Fibroblast of villous mesenchyme (primary cell): ENCODE measurements around the gene MSRB1. TPM values are rescaled to one million over a fixed set of nuclear protein-coding genes. Genes with fewer than 3 reads are reported as not detected.

Source experiments
- DNase-seq: peaks from one replicate; pipeline ENCODE4 v3.0.0-alpha.2; 2010; ENCODE audit warnings: low read depth
- H3K4me3 ChIP-seq: 2 replicates; pipeline ENCODE4 v1.5.1; 2011; ENCODE audit warnings: low read depth, mild to moderate bottlenecking, low read length
- total RNA-seq: library from RNA; depleted of rRNA; stranded (reverse); fragments of >200 nt; gene quantifications from 2 replicates; pipeline ENCODE4 v1.2.3, GENCODE V29; 2012
- TF ChIP-seq, protein P1 (sequence below): IDR thresholded peaks from 2 replicates; pipeline ENCODE4 v1.5.1; 2012; ENCODE audit warnings: low read depth, mild to moderate bottlenecking, low read length; ENCODE audit not compliant: insufficient read depth

The MSRB1 gene
- total RNA-seq, 1 donor, result 14.2 TPM

DNA sequence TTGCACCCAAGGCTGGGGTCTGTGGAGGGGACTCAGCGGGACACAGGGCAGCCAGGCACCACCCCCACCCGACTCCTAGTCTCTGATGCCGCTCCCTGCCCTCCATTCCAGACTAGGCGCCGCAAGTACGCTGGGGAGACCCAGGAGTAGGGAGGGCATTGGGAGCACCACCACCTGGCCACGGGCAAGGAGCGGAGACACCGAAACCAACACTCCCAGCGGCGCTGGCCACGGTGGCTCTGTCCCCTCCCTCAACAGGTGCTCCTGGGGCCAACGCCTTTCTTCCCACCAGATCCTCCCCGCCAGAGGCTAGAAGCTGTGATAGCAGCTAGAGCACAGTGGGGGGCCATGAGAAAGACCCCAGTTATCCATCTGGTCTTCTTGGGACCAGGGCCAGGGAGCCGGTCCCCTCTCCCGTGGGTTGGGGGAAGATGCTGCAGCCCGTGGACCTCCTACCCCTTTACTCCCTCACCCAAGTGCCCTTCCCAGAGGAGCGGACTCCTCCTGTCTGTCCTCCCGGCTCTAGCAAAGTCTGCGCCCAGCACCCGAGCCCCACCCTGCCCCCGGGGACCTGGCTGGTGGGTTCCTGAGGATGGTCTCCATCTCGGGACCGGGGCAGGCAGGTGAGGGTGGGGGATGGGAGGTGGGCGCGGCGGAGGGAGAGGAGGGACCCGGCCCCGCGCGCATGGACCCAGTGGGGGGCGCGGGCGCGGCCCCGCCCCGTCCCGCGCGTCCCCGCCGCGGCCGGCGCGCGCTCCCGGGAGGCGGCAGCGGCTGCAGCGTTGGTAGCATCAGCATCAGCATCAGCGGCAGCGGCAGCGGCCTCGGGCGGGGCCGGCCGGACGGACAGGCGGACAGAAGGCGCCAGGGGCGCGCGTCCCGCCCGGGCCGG is 46.5 kb upstream of the MSRB1 start, which contains the start of gene SYNGR3:
Gene SYNGR3, plus strand, starts transcription at position 762 of the 892 bp plus-strand sequence. CDS start 133 bp downstream, outside the sequence.
- TF ChIP-seq, protein P1, sequence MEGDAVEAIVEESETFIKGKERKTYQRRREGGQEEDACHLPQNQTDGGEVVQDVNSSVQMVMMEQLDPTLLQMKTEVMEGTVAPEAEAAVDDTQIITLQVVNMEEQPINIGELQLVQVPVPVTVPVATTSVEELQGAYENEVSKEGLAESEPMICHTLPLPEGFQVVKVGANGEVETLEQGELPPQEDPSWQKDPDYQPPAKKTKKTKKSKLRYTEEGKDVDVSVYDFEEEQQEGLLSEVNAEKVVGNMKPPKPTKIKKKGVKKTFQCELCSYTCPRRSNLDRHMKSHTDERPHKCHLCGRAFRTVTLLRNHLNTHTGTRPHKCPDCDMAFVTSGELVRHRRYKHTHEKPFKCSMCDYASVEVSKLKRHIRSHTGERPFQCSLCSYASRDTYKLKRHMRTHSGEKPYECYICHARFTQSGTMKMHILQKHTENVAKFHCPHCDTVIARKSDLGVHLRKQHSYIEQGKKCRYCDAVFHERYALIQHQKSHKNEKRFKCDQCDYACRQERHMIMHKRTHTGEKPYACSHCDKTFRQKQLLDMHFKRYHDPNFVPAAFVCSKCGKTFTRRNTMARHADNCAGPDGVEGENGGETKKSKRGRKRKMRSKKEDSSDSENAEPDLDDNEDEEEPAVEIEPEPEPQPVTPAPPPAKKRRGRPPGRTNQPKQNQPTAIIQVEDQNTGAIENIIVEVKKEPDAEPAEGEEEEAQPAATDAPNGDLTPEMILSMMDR, result no peak
- peak within 1 kb of the TSS; percentile 46 for H3K4me3 ChIP-seq
- no peak for DNase-seq

DNA sequence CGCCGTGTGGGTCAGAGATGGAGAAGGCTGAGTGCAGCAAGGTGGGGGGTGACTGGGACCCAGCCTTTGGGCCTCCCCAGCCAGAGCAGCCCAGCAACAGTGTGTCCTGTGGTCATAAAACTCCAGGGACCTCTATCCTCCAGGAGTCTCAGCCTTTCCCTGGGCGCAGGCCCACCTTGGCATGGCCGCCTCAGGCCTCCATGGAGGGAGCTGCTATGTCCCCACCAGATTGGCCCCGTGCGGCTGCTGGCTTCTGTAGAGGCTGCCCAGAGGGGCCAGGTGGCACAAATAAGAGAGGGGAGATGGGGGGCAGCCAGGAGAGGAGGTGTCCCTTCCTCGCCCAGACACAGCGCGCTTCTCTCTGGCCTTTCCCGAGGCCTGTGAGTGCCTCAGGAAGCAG is 44.2 kb upstream of the MSRB1 start:
- DNase-seq, result no peak
- H3K4me3 ChIP-seq, result no peak overlapping the region
- TF ChIP-seq, protein P1, result no peak

DNA sequence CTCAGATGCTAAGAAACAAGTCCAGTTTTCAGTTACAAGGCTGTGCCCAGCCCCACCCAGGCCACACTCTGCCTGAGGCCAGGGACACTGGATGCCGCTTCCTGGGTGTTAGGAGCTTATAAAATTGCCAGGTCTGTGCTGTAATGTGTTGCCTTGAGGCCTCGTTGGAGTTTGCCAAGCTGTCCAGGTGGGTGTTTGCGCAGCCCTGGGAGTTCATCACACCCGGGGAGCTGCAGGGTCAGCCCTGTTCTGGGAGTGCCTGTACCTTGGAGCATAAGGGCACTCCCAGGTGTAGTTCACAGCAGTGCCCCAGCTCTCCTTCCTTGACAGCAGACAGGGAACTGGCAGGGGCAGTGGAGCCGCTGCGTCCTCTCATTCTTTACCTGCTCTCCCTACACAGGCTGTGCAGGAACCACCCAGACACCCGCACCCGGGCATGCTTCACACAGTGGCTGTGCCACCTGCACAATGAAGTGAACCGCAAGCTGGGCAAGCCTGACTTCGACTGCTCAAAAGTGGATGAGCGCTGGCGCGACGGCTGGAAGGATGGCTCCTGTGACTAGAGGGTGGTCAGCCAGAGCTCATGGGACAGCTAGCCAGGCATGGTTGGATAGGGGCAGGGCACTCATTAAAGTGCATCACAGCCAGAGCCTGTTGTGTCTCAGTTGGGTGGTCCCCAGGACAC is 42.6 kb upstream of the MSRB1 start:
- no peak for DNase-seq
- TF ChIP-seq, protein P1, result no peak
- no peak overlapping the region for H3K4me3 ChIP-seq

DNA sequence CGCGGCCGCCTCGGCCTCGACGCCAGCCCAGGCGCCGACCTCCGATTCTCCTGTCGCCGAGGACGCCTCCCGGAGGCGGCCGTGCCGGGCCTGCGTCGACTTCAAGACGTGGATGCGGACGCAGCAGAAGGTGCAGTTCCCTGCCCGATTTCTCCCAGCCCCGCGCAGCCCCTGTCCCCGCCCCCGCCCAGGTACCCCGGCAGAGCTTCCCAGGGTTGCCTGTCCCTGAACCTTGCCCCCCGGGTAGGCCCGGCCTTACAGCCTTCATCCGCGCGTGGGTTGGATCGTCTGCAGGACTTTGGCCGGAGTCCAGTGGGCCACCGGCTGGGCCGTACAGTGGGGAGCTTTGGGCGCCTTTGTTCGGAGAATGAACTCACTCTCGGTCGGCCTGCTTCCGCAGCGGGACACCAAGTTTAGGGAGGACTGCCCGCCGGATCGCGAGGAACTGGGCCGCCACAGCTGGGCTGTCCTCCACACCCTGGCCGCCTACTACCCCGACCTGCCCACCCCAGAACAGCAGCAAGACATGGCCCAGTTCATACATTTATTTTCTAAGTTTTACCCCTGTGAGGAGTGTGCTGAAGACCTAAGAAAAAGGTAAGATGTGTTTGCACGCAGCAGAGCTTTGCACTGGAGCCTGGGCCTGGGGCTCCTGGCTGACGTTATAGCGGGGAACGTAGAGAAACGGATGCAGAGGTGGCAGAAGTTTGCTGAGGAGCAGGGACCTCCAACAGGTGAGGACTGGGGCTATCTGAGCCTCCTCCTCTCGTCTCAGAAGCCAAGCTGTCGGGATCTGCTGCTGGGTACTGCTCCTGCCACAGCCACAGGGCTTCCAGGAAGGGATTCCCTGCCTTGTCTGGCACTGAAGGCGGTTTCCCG is 41.6 kb upstream of the MSRB1 start:
- TF ChIP-seq, protein P1, result no peak
- H3K4me3 ChIP-seq, result peak overlapping the region; percentile 75
- DNase-seq, result no peak

DNA sequence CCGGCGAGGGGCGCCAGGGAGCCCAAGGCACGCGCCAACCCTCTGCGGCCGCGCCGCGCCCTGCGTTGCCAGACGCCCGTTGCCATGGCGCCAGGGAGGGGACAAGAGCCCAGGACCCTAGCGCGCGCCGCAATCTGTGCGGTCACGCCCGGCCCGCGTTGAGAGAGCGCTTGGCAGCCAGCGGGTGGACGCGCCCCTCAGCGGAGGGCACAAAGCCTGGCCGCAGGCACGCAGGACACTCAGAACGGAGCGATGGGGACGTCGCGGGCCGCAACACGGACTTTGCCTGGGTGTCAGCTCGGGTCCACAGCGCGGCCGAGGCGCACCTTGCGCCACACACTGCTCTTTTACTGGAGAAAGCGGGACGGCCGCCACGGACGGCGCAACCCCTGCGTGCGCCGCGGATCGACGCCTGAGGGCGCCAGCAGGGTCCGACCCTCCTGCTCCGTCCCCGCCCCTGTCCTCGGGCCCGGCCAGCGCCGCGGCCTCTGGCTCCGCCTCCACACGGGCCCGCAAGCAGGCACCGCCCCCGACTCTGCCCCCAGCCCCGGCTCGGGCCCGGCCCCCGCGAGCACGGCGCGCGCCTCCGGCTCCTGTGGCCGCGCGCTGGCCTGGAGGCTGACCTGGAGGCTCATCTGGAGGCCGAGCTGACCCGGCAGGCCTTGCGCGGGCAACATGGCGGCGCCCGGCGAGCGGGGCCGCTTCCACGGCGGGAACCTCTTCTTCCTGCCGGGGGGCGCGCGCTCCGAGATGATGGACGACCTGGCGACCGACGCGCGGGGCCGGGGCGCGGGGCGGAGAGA is 40.7 kb upstream of the MSRB1 start, which contains the start of gene GFER:
Gene GFER, plus strand, starts transcription at position 650 of the 803 bp plus-strand sequence. Its CDS starts 26 bp downstream, at position 676.
- peak within 1 kb of the TSS; percentile 75 for H3K4me3 ChIP-seq
- TF ChIP-seq, protein P1, result peak; percentile 31
- peak; percentile 96 for DNase-seq
